Endothelial cell of umbilical vein (primary cell): ENCODE data around the gene VEGFC.

Source experiments
- POLR2AphosphoS5 ChIP-seq: IDR thresholded peaks from 2 replicates; pipeline ENCODE4 v1.6.1; 2012; ENCODE audit warnings: low read depth, mild to moderate bottlenecking, control low read depth, low read length, moderate library complexity; ENCODE audit not compliant: insufficient read depth
- TF ChIP-seq, protein P1 (sequence below), 2 donors: IDR thresholded peaks; 1 replicate in 1 of 2; 2 replicates in 1 of 2; pipeline ENCODE4 v1.5.1; 2011; ENCODE audit warnings: low read length in 2 of 2, mild to moderate bottlenecking in 2 of 2, moderate library complexity in 2 of 2, control low read depth in 1 of 2, inconsistent platforms in 1 of 2, low read depth in 1 of 2; ENCODE audit not compliant: insufficient read depth in 1 of 2; ENCODE audit errors: extremely low read depth in 1 of 2

DNA sequence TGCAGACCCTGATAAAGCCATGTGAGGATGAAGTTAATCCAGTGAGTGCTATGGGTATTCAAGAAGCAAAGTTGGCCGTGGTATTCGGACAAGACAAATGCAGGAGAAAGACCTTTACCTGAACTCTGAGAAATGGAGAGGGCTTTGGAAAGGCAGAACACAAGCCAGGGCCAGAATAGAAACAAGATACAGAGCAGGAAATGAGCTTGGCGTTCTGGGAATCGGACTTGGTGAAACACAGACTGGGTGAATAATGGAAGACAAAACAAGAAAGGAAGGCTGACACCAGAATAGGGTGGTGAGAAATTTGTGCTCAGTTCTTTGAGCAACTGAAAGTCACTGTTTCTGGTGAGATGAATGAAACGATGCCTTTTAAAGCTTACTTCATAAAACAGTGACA lies 83.3 kb downstream of the VEGFC start:
- TF ChIP-seq, protein P1, sequence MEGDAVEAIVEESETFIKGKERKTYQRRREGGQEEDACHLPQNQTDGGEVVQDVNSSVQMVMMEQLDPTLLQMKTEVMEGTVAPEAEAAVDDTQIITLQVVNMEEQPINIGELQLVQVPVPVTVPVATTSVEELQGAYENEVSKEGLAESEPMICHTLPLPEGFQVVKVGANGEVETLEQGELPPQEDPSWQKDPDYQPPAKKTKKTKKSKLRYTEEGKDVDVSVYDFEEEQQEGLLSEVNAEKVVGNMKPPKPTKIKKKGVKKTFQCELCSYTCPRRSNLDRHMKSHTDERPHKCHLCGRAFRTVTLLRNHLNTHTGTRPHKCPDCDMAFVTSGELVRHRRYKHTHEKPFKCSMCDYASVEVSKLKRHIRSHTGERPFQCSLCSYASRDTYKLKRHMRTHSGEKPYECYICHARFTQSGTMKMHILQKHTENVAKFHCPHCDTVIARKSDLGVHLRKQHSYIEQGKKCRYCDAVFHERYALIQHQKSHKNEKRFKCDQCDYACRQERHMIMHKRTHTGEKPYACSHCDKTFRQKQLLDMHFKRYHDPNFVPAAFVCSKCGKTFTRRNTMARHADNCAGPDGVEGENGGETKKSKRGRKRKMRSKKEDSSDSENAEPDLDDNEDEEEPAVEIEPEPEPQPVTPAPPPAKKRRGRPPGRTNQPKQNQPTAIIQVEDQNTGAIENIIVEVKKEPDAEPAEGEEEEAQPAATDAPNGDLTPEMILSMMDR (IDR thresholded peaks at IDR 0.05; ENCODE audit: extremely low read depth in 1 of 2, insufficient read depth in 1 of 2, low read depth in 1 of 2, low read length in 2 of 2) = no peak
- TF ChIP-seq POLR2AphosphoS5 = no peak
